Thoracic aorta (tissue), 2 donors: Measurements from ENCODE around the gene ISG15. TPM values are rescaled to one million over a fixed set of nuclear protein-coding genes. Genes with fewer than 3 reads are reported as not detected.
"Not testable (repeated sequence)": the region's sequence is repeated elsewhere in the genome, so short reads cannot be mapped to it uniquely, and the experiment has no call there.

Source experiments
- ATAC-seq: fragments of 150-250 bp; one replicate; pipeline ENCODE4 v1.8.0; 2017; ENCODE audit warnings: low read depth; ENCODE audit not compliant: insufficient number of reproducible peaks, low FRiP score
- DNase-seq: peaks from one replicate; pipeline ENCODE4 v3.0.0-alpha.2; 2020; ENCODE audit warnings: low spot score
- H3K27ac ChIP-seq, 2 donors: fragments of 200-600 bp; sonication (generic); 1 replicate in 1 of 2; 2 replicates in 1 of 2; pipeline ENCODE4 v1.5.1; 2016; ENCODE audit warnings: mild to moderate bottlenecking in 2 of 2, moderate library complexity in 2 of 2
- H3K27me3 ChIP-seq: fragments of 200-600 bp; sonication (generic); replicated peaks from 2 replicates; pipeline ENCODE4 v1.6.0; 2016; ENCODE audit warnings: mild to moderate bottlenecking; ENCODE audit not compliant: insufficient read depth
- H3K36me3 ChIP-seq: fragments of 200-600 bp; sonication (generic); one replicate; pipeline ENCODE4 v1.5.1; 2016
- H3K4me1 ChIP-seq, 2 donors: fragments of 200-600 bp; sonication (generic); 1 replicate in 1 of 2; 2 replicates in 1 of 2; pipeline versions ENCODE4 v1.5.1 to v1.6.0; 2016; ENCODE audit warnings: low read depth in 2 of 2, mild to moderate bottlenecking in 1 of 2; ENCODE audit not compliant: control insufficient read depth in 1 of 2
- H3K4me3 ChIP-seq: fragments of 200-600 bp; sonication (generic); 2 replicates; pipeline ENCODE4 v1.5.1; 2016; ENCODE audit warnings: mild to moderate bottlenecking
- H3K9me3 ChIP-seq: fragments of 200-600 bp; sonication (generic); 2 replicates; pipeline ENCODE4 v1.5.1; 2016
- total RNA-seq, 2 donors: library from RNA; depleted of rRNA; stranded (reverse); fragments of >200 nt; gene quantifications; one replicate each; pipeline versions ENCODE4 v1.1.0 to v1.2.3, GENCODE V29; 2016
- TF ChIP-seq, protein P1 (sequence below): fragments of 200-600 bp; sonication (generic); IDR thresholded peaks from one replicate; pipeline ENCODE4 v1.5.1; 2019; ENCODE audit warnings: antibody characterized with exemption

The ISG15 gene
- total RNA-seq, 2 donors from 2014 or later: 31.5 to 104 TPM

DNA sequence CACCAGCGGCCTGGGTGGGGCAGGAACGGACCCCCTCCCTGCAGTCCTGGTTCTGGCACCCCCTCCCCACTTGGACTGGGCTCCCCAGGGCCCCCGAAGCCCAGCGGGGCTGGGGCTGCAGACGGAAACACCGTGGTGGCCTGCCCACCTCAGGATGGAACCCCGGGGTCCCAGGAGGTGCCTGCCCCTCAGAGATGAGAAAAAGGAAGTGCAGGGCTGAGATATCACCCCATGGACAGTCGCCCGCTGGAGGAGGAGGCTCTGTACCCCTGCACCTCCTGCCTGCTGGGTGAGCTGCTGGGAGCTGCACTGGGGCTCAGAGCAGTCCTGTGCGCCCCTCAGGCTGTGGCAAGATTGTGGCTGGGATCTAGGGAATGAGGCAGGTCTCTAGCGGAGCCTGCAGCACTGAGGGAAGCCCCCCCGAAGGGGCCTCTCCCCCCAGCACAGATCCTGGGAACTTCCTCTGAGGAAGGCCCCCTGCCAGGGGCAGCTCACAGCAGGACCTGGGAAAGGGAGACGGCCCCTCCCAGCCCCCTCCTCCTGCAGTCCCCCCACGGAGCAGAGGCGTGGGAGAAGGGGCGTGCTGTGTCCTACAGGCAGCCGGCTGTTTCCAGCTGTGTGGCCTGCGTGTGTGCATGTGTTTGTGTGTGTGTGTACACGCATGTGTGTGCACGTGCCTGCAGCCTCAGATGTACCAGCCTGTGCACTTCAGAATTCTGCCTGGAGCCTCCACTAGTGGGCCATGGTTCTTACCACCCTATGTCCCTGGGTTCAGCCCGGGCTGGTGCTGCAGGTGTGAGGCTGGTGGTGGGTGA lies 13.5 kb downstream of the ISG15 start:
- Histone ChIP-seq H3K36me3 (no peaks in the 10 kb centered on the region), H3K4me3 (no peak overlapping the region), H3K27ac (no peak overlapping the region), H3K27me3 (no peaks in the 10 kb centered on the region), H3K4me1 (no peaks in the 10 kb centered on the region), H3K9me3 (no peaks in the 10 kb centered on the region)
- DNase-seq (no peak), ATAC-seq (no peak)
- TF ChIP-seq, protein P1, sequence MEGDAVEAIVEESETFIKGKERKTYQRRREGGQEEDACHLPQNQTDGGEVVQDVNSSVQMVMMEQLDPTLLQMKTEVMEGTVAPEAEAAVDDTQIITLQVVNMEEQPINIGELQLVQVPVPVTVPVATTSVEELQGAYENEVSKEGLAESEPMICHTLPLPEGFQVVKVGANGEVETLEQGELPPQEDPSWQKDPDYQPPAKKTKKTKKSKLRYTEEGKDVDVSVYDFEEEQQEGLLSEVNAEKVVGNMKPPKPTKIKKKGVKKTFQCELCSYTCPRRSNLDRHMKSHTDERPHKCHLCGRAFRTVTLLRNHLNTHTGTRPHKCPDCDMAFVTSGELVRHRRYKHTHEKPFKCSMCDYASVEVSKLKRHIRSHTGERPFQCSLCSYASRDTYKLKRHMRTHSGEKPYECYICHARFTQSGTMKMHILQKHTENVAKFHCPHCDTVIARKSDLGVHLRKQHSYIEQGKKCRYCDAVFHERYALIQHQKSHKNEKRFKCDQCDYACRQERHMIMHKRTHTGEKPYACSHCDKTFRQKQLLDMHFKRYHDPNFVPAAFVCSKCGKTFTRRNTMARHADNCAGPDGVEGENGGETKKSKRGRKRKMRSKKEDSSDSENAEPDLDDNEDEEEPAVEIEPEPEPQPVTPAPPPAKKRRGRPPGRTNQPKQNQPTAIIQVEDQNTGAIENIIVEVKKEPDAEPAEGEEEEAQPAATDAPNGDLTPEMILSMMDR: no peak

DNA sequence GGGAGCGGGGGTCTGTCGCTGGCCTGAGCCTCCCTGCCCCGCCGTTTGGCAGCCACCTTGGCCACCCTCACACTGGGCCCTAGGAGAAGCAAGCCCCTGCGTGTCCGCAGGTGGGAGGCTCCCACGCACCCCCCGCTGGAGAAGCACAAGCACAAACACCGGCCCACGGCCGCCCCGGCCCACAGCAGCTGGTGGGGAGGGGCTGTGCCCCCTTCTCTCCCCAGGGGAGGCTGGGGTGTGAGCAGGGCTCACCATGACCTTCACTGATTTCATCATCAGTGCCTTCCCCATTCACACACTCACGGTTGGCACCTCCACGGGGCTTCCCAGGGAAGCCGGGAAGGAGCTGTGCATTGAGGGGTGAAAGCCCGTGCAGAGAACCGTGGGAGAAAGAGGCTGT lies 14.5 kb downstream of the ISG15 start:
- H3K4me1 ChIP-seq: peaks cover 3 to 5% of the 10 kb centered on the region in 2 donors
- H3K36me3 ChIP-seq: no peaks in the 10 kb centered on the region
- TF ChIP-seq, protein P1: no peak
- no peak overlapping the region for H3K27ac ChIP-seq
- H3K4me3 ChIP-seq: no peak overlapping the region
- ATAC-seq (no peak), DNase-seq (no peak)
- no peaks in the 10 kb centered on the region for H3K9me3 ChIP-seq
- peaks cover 3% of the 10 kb centered on the region for H3K27me3 ChIP-seq

- not testable (repeated sequence) for ATAC-seq, H3K9me3 ChIP-seq, H3K4me3 ChIP-seq, H3K27me3 ChIP-seq, H3K27ac ChIP-seq, H3K36me3 ChIP-seq, DNase-seq
- H3K4me1 ChIP-seq: peaks cover 12 to 18% of the 10 kb centered on the region in 2 donors
Measured at GRCh38 chr1:1030867-1031658, 17.8 kb downstream of the ISG15 start.

- Histone ChIP-seq H3K36me3 (no peaks in the 10 kb centered on the region), H3K27me3 (peaks cover 6% of the 10 kb centered on the region), H3K4me1 (peaks cover 12 to 18% of the 10 kb centered on the region in 2 donors), H3K4me3 (no peak overlapping the region), H3K27ac (no peak overlapping the region), H3K9me3 (no peaks in the 10 kb centered on the region)
- ATAC-seq (no peak), DNase-seq (no peak)
- TF ChIP-seq, protein P1: no peak
Measured at GRCh38 chr1:1031659-1032235, 18.4 kb downstream of the ISG15 start.

GRCh38 chr1:1032424-1032823 lies 19.1 kb downstream of the ISG15 start:
- Histone ChIP-seq H3K4me3 (peak overlapping the region; percentile 73), H3K36me3 (no peaks in the 10 kb centered on the region), H3K27ac (no peak overlapping the region), H3K9me3 (no peaks in the 10 kb centered on the region), H3K27me3 (peaks cover 6% of the 10 kb centered on the region), H3K4me1 (peaks cover 12 to 18% of the 10 kb centered on the region in 2 donors)
- TF ChIP-seq, protein P1: no peak
- DNase-seq (no peak), ATAC-seq (no peak)
